H1 (cell line): ENCODE results near the gene FHIT. TPM values are rescaled to one million over a fixed set of nuclear protein-coding genes. Genes with fewer than 3 reads are reported as not detected.

Experiments used
- CTCF ChIA-PET: fragments of 300-600 bp; sonication (Branson Sonifier 250); formaldehyde crosslinking; loops from one replicate; lab custom pipeline; 2021; ENCODE audit not compliant: partially characterized antibody; lab: Charles Lee
- POLR2A ChIA-PET: fragments of 300-600 bp; sonication (Branson Sonifier 250); formaldehyde crosslinking; loops from one replicate; lab custom pipeline; 2021; ENCODE audit warnings: inconsistent platforms; ENCODE audit not compliant: partially characterized antibody; lab: Charles Lee
- DNase-seq, 2 experiments: peaks; one replicate each; pipeline versions ENCODE4 v3.0.0 to v3.0.0-alpha.2; 2010 to 2022; ENCODE audit warnings: low spot score in 2 of 2, low read depth in 1 of 2, mixed read lengths in 1 of 2
- FAIRE-seq: peaks from 2 replicates; lab custom pipeline; 2011; peaks lifted over from hg19 to GRCh38; lab: Jason Lieb, UNC
- H2AFZ ChIP-seq: 2 replicates; pipeline ENCODE4 v1.8.1; 2012; ENCODE audit warnings: low read length, inconsistent platforms
- H2AK5ac ChIP-seq: 2 replicates; pipeline ENCODE4 v1.6.1; 2013; ENCODE audit warnings: low read depth, low read length
- H2BK120ac ChIP-seq: replicated peaks from 2 replicates; pipeline ENCODE3; 2013; ENCODE audit warnings: low read depth, low read length, inconsistent platforms
- H2BK12ac ChIP-seq: 2 replicates; pipeline ENCODE4 v1.6.1; 2013; ENCODE audit warnings: low read depth, low read length
- H2BK15ac ChIP-seq: 2 replicates; pipeline ENCODE4 v1.6.1; 2013; ENCODE audit warnings: low read length
- H2BK20ac ChIP-seq: 2 replicates; pipeline ENCODE4 v1.6.1; 2013; ENCODE audit warnings: low read length
- H2BK5ac ChIP-seq: 2 replicates; pipeline ENCODE4 v1.6.1; 2013; ENCODE audit warnings: low read depth, low read length
- H3K14ac ChIP-seq: 2 replicates; pipeline ENCODE4 v1.6.1; 2013; ENCODE audit warnings: inconsistent platforms; ENCODE audit not compliant: insufficient read length
- H3K18ac ChIP-seq: 2 replicates; pipeline ENCODE4 v1.6.1; 2013; ENCODE audit warnings: low read length; ENCODE audit errors: extremely low read depth
- H3K23ac ChIP-seq: 2 replicates; pipeline ENCODE4 v1.6.1; 2013; ENCODE audit warnings: inconsistent platforms; ENCODE audit not compliant: insufficient read length
- H3K23me2 ChIP-seq: 2 replicates; pipeline ENCODE4 v1.6.1; 2013; ENCODE audit warnings: low read depth, low read length
- H3K27ac ChIP-seq: 2 replicates; pipeline ENCODE4 v1.6.1; 2011; ENCODE audit warnings: low read depth, low read length, inconsistent platforms
- H3K27me3 ChIP-seq, 4 experiments: replicated peaks in 1 of 4; 1 replicate in 1 of 4; 2 replicates in 3 of 4; pipeline versions ENCODE4 v1.6.1 to v1.8.1; 2011 to 2013; ENCODE audit warnings: low read length in 3 of 4, mild to moderate bottlenecking in 3 of 4, inconsistent platforms in 2 of 4, mixed read lengths in 2 of 4, moderate library complexity in 1 of 4; ENCODE audit not compliant: control insufficient read depth in 3 of 4, insufficient read depth in 3 of 4; ENCODE audit errors: extremely low read depth in 1 of 4
- H3K36me3 ChIP-seq, 4 experiments: 2 replicates each; pipeline versions ENCODE4 v1.6.1 to v1.8.1; 2011 to 2013; ENCODE audit warnings: mild to moderate bottlenecking in 4 of 4, low read length in 3 of 4, moderate library complexity in 2 of 4, control low read depth in 1 of 4, inconsistent platforms in 1 of 4; ENCODE audit not compliant: insufficient read depth in 4 of 4, control insufficient read depth in 2 of 4
- H3K4ac ChIP-seq: replicated peaks from 2 replicates; pipeline ENCODE3; 2013; ENCODE audit warnings: low read length, low read depth, mixed read lengths, inconsistent platforms; ENCODE audit not compliant: insufficient read length
- H3K4me1 ChIP-seq, 4 experiments: replicated peaks in 1 of 4; 1 replicate in 1 of 4; 2 replicates in 3 of 4; pipeline versions ENCODE4 v1.6.1 to v1.8.1; 2011 to 2013; ENCODE audit warnings: low read length in 3 of 4, inconsistent platforms in 2 of 4, mixed read lengths in 1 of 4; ENCODE audit not compliant: insufficient read depth in 4 of 4, control insufficient read depth in 3 of 4
- H3K4me2 ChIP-seq, 2 experiments: 2 replicates each; pipeline versions ENCODE4 v1.6.1 to v1.8.1; 2011 to 2013; ENCODE audit warnings: low read depth in 2 of 2, low read length in 2 of 2, control low read depth in 1 of 2, inconsistent platforms in 1 of 2, mild to moderate bottlenecking in 1 of 2; ENCODE audit not compliant: insufficient read depth in 1 of 2
- H3K4me3 ChIP-seq, 4 experiments: fragments of 200-600, 300-600 bp in 1 of 4; sonication (generic), shearing (Covaris generic), sonication (Bioruptor Twin) in 1 of 4; 2 replicates each; pipeline versions ENCODE4 v1.5.1 to v1.8.1; 2011 to 2016; ENCODE audit warnings: low read length in 4 of 4, low read depth in 3 of 4, control low read depth in 2 of 4, inconsistent platforms in 2 of 4, mild to moderate bottlenecking in 2 of 4, mixed read lengths in 1 of 4, moderate library complexity in 1 of 4; ENCODE audit not compliant: insufficient read depth in 2 of 4; ENCODE audit errors: extremely low read depth in 1 of 4
- H3K56ac ChIP-seq: replicated peaks from 2 replicates; pipeline ENCODE3; 2013; ENCODE audit warnings: low read depth, mild to moderate bottlenecking, mixed read lengths, low read length, inconsistent platforms; ENCODE audit not compliant: insufficient read length
- H3K79me1 ChIP-seq: 2 replicates; pipeline ENCODE4 v1.6.1; 2013; ENCODE audit warnings: low read depth, low read length, control low read depth
- H3K79me2 ChIP-seq, 2 experiments: 2 replicates each; pipeline versions ENCODE4 v1.6.1 to v1.8.1; 2012 to 2013; ENCODE audit warnings: low read length in 2 of 2, mild to moderate bottlenecking in 2 of 2, inconsistent platforms in 1 of 2; ENCODE audit not compliant: insufficient read depth in 2 of 2, control insufficient read depth in 1 of 2
- H3K9ac ChIP-seq, 4 experiments: replicated peaks in 1 of 4; 1 replicate in 1 of 4; 2 replicates in 3 of 4; pipeline versions ENCODE4 v1.6.1 to v1.8.1; 2011 to 2013; ENCODE audit warnings: low read depth in 3 of 4, low read length in 3 of 4, control low read depth in 2 of 4, mild to moderate bottlenecking in 2 of 4, moderate library complexity in 2 of 4, inconsistent platforms in 1 of 4; ENCODE audit errors: extremely low read depth in 1 of 4
- H3K9me3 ChIP-seq, 2 experiments: 2 replicates each; pipeline versions ENCODE4 v1.6.1 to v1.8.1; 2012 to 2013; ENCODE audit warnings: mild to moderate bottlenecking in 2 of 2, moderate library complexity in 2 of 2, control low read depth in 1 of 2, inconsistent platforms in 1 of 2, low read depth in 1 of 2, low read length in 1 of 2, mixed read lengths in 1 of 2; ENCODE audit not compliant: insufficient read depth in 2 of 2
- H4K20me1 ChIP-seq, 2 experiments: replicated peaks in 1 of 2; 2 replicates each; pipeline versions ENCODE3 to v1.8.1; 2011 to 2013; ENCODE audit warnings: inconsistent platforms in 2 of 2, low read length in 2 of 2, mild to moderate bottlenecking in 1 of 2; ENCODE audit not compliant: insufficient read depth in 2 of 2, control insufficient read depth in 1 of 2
- H4K5ac ChIP-seq: 2 replicates; pipeline ENCODE4 v1.6.1; 2013; ENCODE audit warnings: low read length, low read depth, mixed read lengths, inconsistent platforms; ENCODE audit not compliant: insufficient read length
- H4K8ac ChIP-seq: 2 replicates; pipeline ENCODE4 v1.8.0; 2013; ENCODE audit warnings: mild to moderate bottlenecking, moderate library complexity, low read length, inconsistent platforms; ENCODE audit not compliant: insufficient read depth; ENCODE audit errors: extremely low read depth
- H4K91ac ChIP-seq: replicated peaks from 2 replicates; pipeline ENCODE3; 2013; ENCODE audit warnings: low read length, mixed read lengths, inconsistent platforms; ENCODE audit not compliant: insufficient read length
- BCL11A ChIP-seq, 2 experiments: IDR thresholded peaks; one replicate each; pipeline ENCODE4 v1.6.1; 2011; ENCODE audit warnings: low read depth in 2 of 2, low read length in 2 of 2, mild to moderate bottlenecking in 2 of 2
- POLR2A ChIP-seq, 2 experiments: IDR thresholded peaks; 1 replicate in 1 of 2; 2 replicates in 1 of 2; pipeline ENCODE4 v1.6.1; 2011; ENCODE audit warnings: low read depth in 2 of 2, low read length in 2 of 2, mild to moderate bottlenecking in 2 of 2; ENCODE audit errors: control extremely low read depth in 1 of 2
- SIN3A ChIP-seq, 2 experiments: IDR thresholded peaks in 1 of 2; conservative IDR thresholded peaks in 1 of 2; 2 replicates each; pipeline ENCODE4 v1.6.1; 2011 to 2012; ENCODE audit warnings: low read length in 2 of 2, improper control_type of control experiment in 1 of 2, low read depth in 1 of 2, mild to moderate bottlenecking in 1 of 2
- WGBS, 2 experiments: shearing (Covaris generic) in 1 of 2; methylation state at CpG; one replicate each; pipeline versions ENCODE4 v1.1.6 to v1.1.7; 2013 to 2015; ENCODE audit warnings: low lambda C conversion rate in 2 of 2, mixed read lengths in 2 of 2, inconsistent platforms in 1 of 2, low coverage in 1 of 2, missing lambda C conversion rate in 1 of 2; ENCODE audit not compliant: insufficient replicate concordance in 2 of 2, insufficient coverage in 1 of 2, insufficient read length in 1 of 2; ENCODE audit errors: extremely low coverage in 1 of 2, missing lambda C conversion rate in 1 of 2; 5-methylcytosine and 5-hydroxymethylcytosine counted together
- polyA plus RNA-seq, 7 experiments: library from polyadenylated mRNA; depleted of rRNA in 3 of 7; stranded (reverse) in 5 of 7; unstranded in 2 of 7; fragments of >200 nt in 5 of 7; fragments of 200-250 nt in 2 of 7; gene quantifications; 1 replicate in 5 of 7; 2 replicates in 1 of 7; 4 replicates in 1 of 7; pipeline versions ENCODE4 v1.2.1 to v1.2.3, GENCODE V29; 2011 to 2013; ENCODE audit warnings: missing spikeins in 2 of 7, mixed read lengths in 2 of 7
- total RNA-seq: library from RNA; stranded (reverse); fragmentation: NEBNext Ultra II Directional; extraction: Animal tissue kit (Norgen Biotek cat#: 25700); gene quantifications from 2 replicates; pipeline ENCODE4 v1.2.1, GENCODE V29; 2021
- TF ChIP-seq, protein P1 (sequence below): IDR thresholded peaks from 2 replicates; pipeline ENCODE4 v1.6.1; 2011; ENCODE audit warnings: low read length, improper control_type of control experiment

Gene FHIT
- total and polyA plus RNA-seq, 2 of the 8 experiments (the other 6 are each of a cell fraction or from before 2014, with no cell fraction given): 1.2 to 3.2 TPM

DNA sequence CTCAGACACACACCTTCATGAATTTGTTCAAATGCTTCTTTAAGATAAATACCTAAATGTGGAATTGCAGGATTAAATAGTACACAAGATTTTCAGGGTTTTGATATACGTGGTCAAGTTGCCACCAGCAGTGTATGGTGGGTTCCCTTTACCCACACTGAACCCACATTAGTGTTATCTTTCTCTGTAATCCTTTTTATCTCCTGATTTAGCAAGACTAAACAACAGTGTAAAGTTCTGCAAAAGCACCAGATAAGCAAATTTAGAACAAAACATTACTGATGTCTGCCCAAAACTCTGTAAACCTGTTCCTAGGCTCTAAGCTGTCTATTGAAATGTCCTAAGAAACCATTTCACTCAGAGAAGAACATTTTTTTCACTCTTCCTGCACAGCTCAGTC, 352.9 kb downstream of the FHIT start:
- 0 out of 7 replicates have a peak, but pooled peaks cover 0 to 3% (median 0%) of the 10 kb centered on the region in 4 experiments for H3K4me1 ChIP-seq
- no peaks in the 10 kb centered on the region for H3K23me2 ChIP-seq
- no peak overlapping the region for H2AFZ ChIP-seq
- no peak overlapping the region for H2BK5ac ChIP-seq
- H4K20me1 ChIP-seq: no peaks in the 10 kb centered on the region
- no peaks in the 10 kb centered on the region for H3K79me1 ChIP-seq
- H2AK5ac ChIP-seq: no peak overlapping the region
- H3K4me2 ChIP-seq: no peak overlapping the region
- H2BK20ac ChIP-seq: no peak overlapping the region
- no peak overlapping the region for H3K27ac ChIP-seq
- H3K27me3 ChIP-seq: no peaks in the 10 kb centered on the region
- H3K14ac ChIP-seq: no peak overlapping the region
- H3K4me3 ChIP-seq: no peak overlapping the region
- ChIA-PET POLR2A (no interaction called here), CTCF (no interaction called here)
- H4K91ac ChIP-seq: no peak overlapping the region
- H3K56ac ChIP-seq: no peak overlapping the region
- no peak overlapping the region for H3K9ac ChIP-seq
- DNase-seq: no peak
- H3K18ac ChIP-seq: no peak overlapping the region
- H3K4ac ChIP-seq: no peak overlapping the region
- no peak overlapping the region for H4K8ac ChIP-seq
- H3K79me2 ChIP-seq: no peaks in the 10 kb centered on the region
- no peak overlapping the region for H2BK120ac ChIP-seq
- H3K23ac ChIP-seq: no peak overlapping the region
- H3K9me3 ChIP-seq: no peaks in the 10 kb centered on the region
- 83% methylated on average over 1 of the region's 1 CpG; no CpG with 5 or more reads in 1 of the 2 experiments for WGBS, 2 experiments
- FAIRE-seq: no peak
- no peak overlapping the region for H4K5ac ChIP-seq
- H2BK12ac ChIP-seq: no peak overlapping the region
- H2BK15ac ChIP-seq: no peak overlapping the region
- H3K36me3 ChIP-seq: no peaks in the 10 kb centered on the region
- TF ChIP-seq, protein P1, sequence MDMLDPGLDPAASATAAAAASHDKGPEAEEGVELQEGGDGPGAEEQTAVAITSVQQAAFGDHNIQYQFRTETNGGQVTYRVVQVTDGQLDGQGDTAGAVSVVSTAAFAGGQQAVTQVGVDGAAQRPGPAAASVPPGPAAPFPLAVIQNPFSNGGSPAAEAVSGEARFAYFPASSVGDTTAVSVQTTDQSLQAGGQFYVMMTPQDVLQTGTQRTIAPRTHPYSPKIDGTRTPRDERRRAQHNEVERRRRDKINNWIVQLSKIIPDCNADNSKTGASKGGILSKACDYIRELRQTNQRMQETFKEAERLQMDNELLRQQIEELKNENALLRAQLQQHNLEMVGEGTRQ: no peak
- TF ChIP-seq POLR2A (IDR thresholded peaks at IDR 0.05; ENCODE audit: control extremely low read depth in 1 of 2, low read depth in 2 of 2, low read length in 2 of 2) (no peak), SIN3A (conservative IDR thresholded peaks at IDR 0.05 in 1 of 2, IDR thresholded peaks at IDR 0.05 in 1 of 2; ENCODE audit: low read depth in 1 of 2, low read length in 2 of 2) (no peak), BCL11A (IDR thresholded peaks at IDR 0.05; ENCODE audit: low read depth in 2 of 2, low read length in 2 of 2) (no peak)
